NCI-H2029 treated with DMSO at 0.1 percent for 48 hours (cell line): ENCODE data around the gene NDST4.
A peak's percentile ranks its signal among the peaks of the same experiment; 100 is the strongest.
"Not testable (repeated sequence)": the region's sequence is repeated elsewhere in the genome, so short reads cannot be mapped to it uniquely, and the experiment has no call there.

Experiments used
- DNase-seq: peaks from one replicate; lab custom pipeline; 2025; lab: John Stamatoyannopoulos, UW

Gene NDST4

GRCh38 chr4:115054836-115055235 lies 58.6 kb downstream of the NDST4 start:
- no peak for DNase-seq

- DNase-seq, result no peak
Measured at GRCh38 chr4:115053313-115053712, 60.1 kb downstream of the NDST4 start.

- no peak for DNase-seq
Measured at GRCh38 chr4:115042496-115042895, 70.9 kb downstream of the NDST4 start.

- DNase-seq, result no peak
Measured at GRCh38 chr4:115030281-115030680, 83.1 kb downstream of the NDST4 start.

GRCh38 chr4:115028682-115029410 lies 84.6 kb downstream of the NDST4 start:
- DNase-seq, result no peak

- DNase-seq, result no peak
Measured at GRCh38 chr4:114999880-115000279, 113.5 kb downstream of the NDST4 start.

- no peak for DNase-seq
Measured at GRCh38 chr4:114998316-114998715, 115.1 kb downstream of the NDST4 start.

GRCh38 chr4:114997576-114998247 lies 115.7 kb downstream of the NDST4 start:
- DNase-seq, result no peak

- DNase-seq, result no peak
Measured at GRCh38 chr4:114986133-114986532, 127.3 kb downstream of the NDST4 start.

GRCh38 chr4:114980932-114981708 lies 132.3 kb downstream of the NDST4 start:
- no peak for DNase-seq

GRCh38 chr4:114980399-114980798 lies 133.0 kb downstream of the NDST4 start:
- not testable (repeated sequence) for DNase-seq

- no peak for DNase-seq
Measured at GRCh38 chr4:114976901-114977300, 136.5 kb downstream of the NDST4 start.

GRCh38 chr4:114964026-114964425 lies 149.4 kb downstream of the NDST4 start:
- DNase-seq, result no peak

- no peak for DNase-seq
Measured at GRCh38 chr4:114945616-114946015, 167.8 kb downstream of the NDST4 start.

GRCh38 chr4:114941503-114941902 lies 171.9 kb downstream of the NDST4 start:
- DNase-seq, result no peak

- no peak for DNase-seq
Measured at GRCh38 chr4:114927881-114928280, 185.5 kb downstream of the NDST4 start.

- DNase-seq, result no peak
Measured at GRCh38 chr4:114926583-114926982, 186.8 kb downstream of the NDST4 start.

GRCh38 chr4:114924311-114924710 lies 189.1 kb downstream of the NDST4 start:
- DNase-seq, result no peak

GRCh38 chr4:114922592-114922933 lies 190.9 kb downstream of the NDST4 start:
- peak; percentile 15 for DNase-seq

- peak; percentile 54 for DNase-seq
Measured at GRCh38 chr4:114921790-114922591, 191.4 kb downstream of the NDST4 start.

GRCh38 chr4:114921191-114921590 lies 192.2 kb downstream of the NDST4 start:
- no peak for DNase-seq

GRCh38 chr4:114911111-114911510 lies 202.3 kb downstream of the NDST4 start:
- DNase-seq, result no peak
